ENCODE measurements around the gene CUEDC2. TPM values are rescaled to one million over a fixed set of nuclear protein-coding genes. Genes with fewer than 3 reads are reported as not detected.

CUEDC2 gene
- total RNA-seq, 1 donor from 2014 or later = 64.2 TPM

- peaks cover 29% of the 10 kb centered on the region for H3K4me1 Mint-ChIP-seq
These were observed 17.7 kb upstream of the CUEDC2 start for GRCh38 chr10:102450124-102450373.

GRCh38 chr10:102449321-102450123 is 17.1 kb upstream of the CUEDC2 start:
- intact Hi-C loops (cut with micrococcal nuclease) = loop anchor here (1.0 to 5.0 kb wide), 7 partner anchors 12 to 297 kb away; partner anchors contain the start of genes ACTR1A, CUEDC2 and NOLC1
- Mint-ChIP-seq H3K4me3 (peak overlapping the region; percentile 98), H3K27ac (peak overlapping the region; percentile 97), H3K36me3 (ENCODE audit: low read depth) (peaks cover 23% of the 10 kb centered on the region), H3K4me1 (peaks cover 29% of the 10 kb centered on the region), H3K27me3 (no peaks in the 10 kb centered on the region), H3K9me3 (no peaks in the 10 kb centered on the region)
- DNase-seq = peak; percentile 96

More at GRCh38 chr10:102450124-102450373, 17.7 kb upstream of the CUEDC2 start:
- no peak for DNase-seq
- Mint-ChIP-seq H3K4me3 (peak overlapping the region; percentile 98), H3K9me3 (no peaks in the 10 kb centered on the region), H3K27me3 (no peaks in the 10 kb centered on the region), H3K27ac (peak overlapping the region; percentile 97), H3K36me3 (ENCODE audit: low read depth) (peaks cover 22% of the 10 kb centered on the region)
- intact Hi-C loops (cut with micrococcal nuclease) = loop anchor here (1.0 to 5.0 kb wide), 4 partner anchors 18 to 298 kb away; partner anchors contain the start of genes ACTR1A, CUEDC2 and NOLC1

GRCh38 chr10:102444851-102445250 is 12.5 kb upstream of the CUEDC2 start:
- Mint-ChIP-seq H3K4me3 (no peak overlapping the region), H3K36me3 (ENCODE audit: low read depth) (peaks cover 8% of the 10 kb centered on the region), H3K27me3 (no peaks in the 10 kb centered on the region), H3K9me3 (no peaks in the 10 kb centered on the region), H3K4me1 (peaks cover 16% of the 10 kb centered on the region), H3K27ac (no peak overlapping the region)
- no peak for DNase-seq
- intact Hi-C loops (cut with micrococcal nuclease) = no loop called here

- Mint-ChIP-seq H3K36me3 (ENCODE audit: low read depth) (peaks cover 21% of the 10 kb centered on the region), H3K4me3 (peak overlapping the region; percentile 94), H3K27me3 (no peaks in the 10 kb centered on the region), H3K9me3 (no peaks in the 10 kb centered on the region), H3K4me1 (peaks cover 39% of the 10 kb centered on the region), H3K27ac (no peak overlapping the region)
- intact Hi-C loops (cut with micrococcal nuclease) = loop anchor here (10.0 kb wide), 1 partner anchor 206 kb away; the partner anchor contains the start of gene TRIM8
- no peak for DNase-seq
These were observed 6.0 kb upstream of the CUEDC2 start for GRCh38 chr10:102438374-102438773.

- Mint-ChIP-seq H3K27ac (peak overlapping the region; percentile 53), H3K27me3 (no peaks in the 10 kb centered on the region), H3K36me3 (ENCODE audit: low read depth) (peaks cover 21% of the 10 kb centered on the region), H3K9me3 (no peaks in the 10 kb centered on the region), H3K4me3 (peak overlapping the region; percentile 94), H3K4me1 (peaks cover 46% of the 10 kb centered on the region)
- intact Hi-C loops (cut with micrococcal nuclease) = loop anchor here (10.0 kb wide), 1 partner anchor 207 kb away; the partner anchor contains the start of gene TRIM8
- no peak for DNase-seq
These were observed 5.1 kb upstream of the CUEDC2 start for GRCh38 chr10:102437515-102437914.

- Mint-ChIP-seq H3K4me1 (peaks cover 52% of the 10 kb centered on the region), H3K9me3 (no peaks in the 10 kb centered on the region), H3K27ac (peak overlapping the region; percentile 91), H3K4me3 (peak overlapping the region; percentile 94), H3K36me3 (ENCODE audit: low read depth) (peaks cover 19% of the 10 kb centered on the region), H3K27me3 (no peaks in the 10 kb centered on the region)
- DNase-seq = no peak
- intact Hi-C loops (cut with micrococcal nuclease) = loop anchor here (1.0 to 10.0 kb wide), 2 partner anchors 13 to 208 kb away; partner anchors contain the start of gene TRIM8
These were observed 3.9 kb upstream of the CUEDC2 start for GRCh38 chr10:102436312-102436711.

GRCh38 chr10:102435529-102436233 is 3.3 kb upstream of the CUEDC2 start:
- H3K4me3 Mint-ChIP-seq = peak overlapping the region; percentile 94
- H3K9me3 Mint-ChIP-seq = no peaks in the 10 kb centered on the region
- DNase-seq = peak; percentile 89
- no peaks in the 10 kb centered on the region for H3K27me3 Mint-ChIP-seq
- H3K4me1 Mint-ChIP-seq = peaks cover 51% of the 10 kb centered on the region
- peak overlapping the region; percentile 91 for H3K27ac Mint-ChIP-seq
- intact Hi-C loops (cut with micrococcal nuclease) = loop anchor here (1.0 to 10.0 kb wide), 4 partner anchors 14 to 209 kb away; partner anchors contain the start of gene TRIM8
- peaks cover 19% of the 10 kb centered on the region for H3K36me3 Mint-ChIP-seq (ENCODE audit: low read depth)

- no peaks in the 10 kb centered on the region for H3K9me3 Mint-ChIP-seq
- H3K4me1 Mint-ChIP-seq = peaks cover 53% of the 10 kb centered on the region
- H3K4me3 Mint-ChIP-seq = peak overlapping the region; percentile 94
- peak overlapping the region; percentile 91 for H3K27ac Mint-ChIP-seq
- H3K27me3 Mint-ChIP-seq = no peaks in the 10 kb centered on the region
- H3K36me3 Mint-ChIP-seq (ENCODE audit: low read depth) = peaks cover 19% of the 10 kb centered on the region
- no peak for DNase-seq
- intact Hi-C loops (cut with micrococcal nuclease) = loop anchor here (1.0 to 10.0 kb wide), 3 partner anchors 41 to 210 kb away; partner anchors contain the start of gene TRIM8
These were observed 2.7 kb upstream of the CUEDC2 start for GRCh38 chr10:102435133-102435497.

- H3K4me3 Mint-ChIP-seq = peak overlapping the region; percentile 94
- peak overlapping the region; percentile 91 for H3K27ac Mint-ChIP-seq
- no peak for DNase-seq
- H3K4me1 Mint-ChIP-seq = peaks cover 53% of the 10 kb centered on the region
- H3K27me3 Mint-ChIP-seq = no peaks in the 10 kb centered on the region
- intact Hi-C loops (cut with micrococcal nuclease) = loop anchor here (1.0 to 10.0 kb wide), 3 partner anchors 40 to 210 kb away; partner anchors contain the start of gene TRIM8
- no peaks in the 10 kb centered on the region for H3K9me3 Mint-ChIP-seq
- H3K36me3 Mint-ChIP-seq (ENCODE audit: low read depth) = peaks cover 19% of the 10 kb centered on the region
These were observed 2.2 kb upstream of the CUEDC2 start for GRCh38 chr10:102434394-102435132.

GRCh38 chr10:102433619-102434046 is 1.3 kb upstream of the CUEDC2 start:
- peak overlapping the region; percentile 81 for H3K27ac Mint-ChIP-seq
- DNase-seq = no peak
- H3K4me1 Mint-ChIP-seq = peaks cover 53% of the 10 kb centered on the region
- no peaks in the 10 kb centered on the region for H3K9me3 Mint-ChIP-seq
- H3K4me3 Mint-ChIP-seq = peak overlapping the region; percentile 85
- peaks cover 18% of the 10 kb centered on the region for H3K36me3 Mint-ChIP-seq (ENCODE audit: low read depth)
- intact Hi-C loops (cut with micrococcal nuclease) = loop anchor here (2.0 to 10.0 kb wide), 2 partner anchors 45 to 211 kb away; partner anchors contain the start of gene TRIM8
- H3K27me3 Mint-ChIP-seq = no peaks in the 10 kb centered on the region

GRCh38 chr10:102431452-102432124 is 786 bp downstream of the CUEDC2 start:
- peaks cover 48% of the 10 kb centered on the region for H3K4me1 Mint-ChIP-seq
- no peaks in the 10 kb centered on the region for H3K27me3 Mint-ChIP-seq
- DNase-seq = no peak
- peak overlapping the region; percentile 85 for H3K4me3 Mint-ChIP-seq
- H3K36me3 Mint-ChIP-seq (ENCODE audit: low read depth) = peaks cover 13% of the 10 kb centered on the region
- no peaks in the 10 kb centered on the region for H3K9me3 Mint-ChIP-seq
- peak overlapping the region; percentile 81 for H3K27ac Mint-ChIP-seq
- intact Hi-C loops (cut with micrococcal nuclease) = loop anchor here (1.0 to 10.0 kb wide), 5 partner anchors 10 to 213 kb away; partner anchors contain the start of genes ACTR1A and TRIM8

- Mint-ChIP-seq H3K27me3 (no peaks in the 10 kb centered on the region), H3K36me3 (ENCODE audit: low read depth) (peaks cover 14% of the 10 kb centered on the region), H3K27ac (no peak overlapping the region), H3K4me3 (no peak overlapping the region), H3K9me3 (no peaks in the 10 kb centered on the region), H3K4me1 (peaks cover 33% of the 10 kb centered on the region)
- intact Hi-C loops (cut with micrococcal nuclease) = no loop called here
- DNase-seq = peak; percentile 56
These were observed 2.9 kb downstream of the CUEDC2 start for GRCh38 chr10:102429468-102429867.

GRCh38 chr10:102426803-102427287 is 5.5 kb downstream of the CUEDC2 start:
- H3K27ac Mint-ChIP-seq = peak overlapping the region; percentile 12
- no peak for DNase-seq

More at GRCh38 chr10:102426803-102427287, 5.5 kb downstream of the CUEDC2 start:
- intact Hi-C loops (cut with micrococcal nuclease) = no loop called here
- Mint-ChIP-seq H3K9me3 (no peaks in the 10 kb centered on the region), H3K4me1 (peaks cover 27% of the 10 kb centered on the region), H3K4me3 (no peak overlapping the region), H3K27me3 (no peaks in the 10 kb centered on the region), H3K36me3 (ENCODE audit: low read depth) (peaks cover 23% of the 10 kb centered on the region)

All from activated CD4-positive, alpha-beta T cell treated with anti-CD3 and anti-CD28 coated beads, Interleukin-2, amount 10 ng/mL, durations not matched to agents 24 days and 14 days (primary cell).